Panc1 (cell line): ENCODE measurements around the gene RPN1. TPM values are rescaled to one million over a fixed set of nuclear protein-coding genes. Genes with fewer than 3 reads are reported as not detected.

Source experiments
- ATAC-seq: fragments of 200-7000 bp; cut with Tn5 transposase; 2 replicates; pipeline ENCODE4 v1.9.1; 2020; ENCODE audit warnings: mild to moderate bottlenecking, moderate library complexity
- BruUV-seq: library from RNA; stranded (reverse); fragments of 400-500 nt; replicated peaks from 2 replicates; lab custom pipeline; 2021; lab: Mats Ljungman, UMichigan
- CTCF ChIA-PET: fragments of 300-600 bp; sonication (Branson Sonifier 250); formaldehyde crosslinking; loops from one replicate; lab custom pipeline; 2022; ENCODE audit warnings: antibody characterized with exemption; lab: Charles Lee
- POLR2A ChIA-PET: fragments of 300-600 bp; sonication (Branson Sonifier 250); formaldehyde crosslinking; loops from one replicate; lab custom pipeline; 2022; ENCODE audit warnings: antibody characterized with exemption; lab: Charles Lee
- DNase-seq: peaks from one replicate; pipeline ENCODE4 v3.0.0-alpha.2; 2010; ENCODE audit warnings: low read depth, low spot score
- H3K27ac ChIP-seq: 2 replicates; pipeline ENCODE4 v1.5.1; 2011; ENCODE audit warnings: mild to moderate bottlenecking, low read length, inconsistent platforms
- H3K27me3 ChIP-seq: fragments of 200-500 bp; sonication (Bioruptor generic); 2 replicates; pipeline ENCODE4 v1.6.0; 2014; ENCODE audit warnings: low read length, inconsistent platforms; ENCODE audit not compliant: control insufficient read depth, insufficient read depth
- H3K36me3 ChIP-seq: fragments of 200-500 bp; sonication (Bioruptor generic); 2 replicates; pipeline ENCODE4 v1.5.1; 2014; ENCODE audit warnings: inconsistent platforms, mild to moderate bottlenecking, low read length, moderate library complexity; ENCODE audit not compliant: control insufficient read depth, insufficient read depth
- H3K4me1 ChIP-seq: 2 replicates; pipeline ENCODE4 v1.5.1; 2011; ENCODE audit warnings: inconsistent platforms, mild to moderate bottlenecking, low read length, moderate library complexity; ENCODE audit not compliant: control insufficient read depth, insufficient read depth
- H3K4me3 ChIP-seq, 2 experiments: 2 replicates each; pipeline ENCODE4 v1.5.1; 2011 to 2012; ENCODE audit warnings: low read depth in 2 of 2, low read length in 2 of 2, mild to moderate bottlenecking in 2 of 2, inconsistent platforms in 1 of 2, moderate library complexity in 1 of 2
- H3K9me3 ChIP-seq: fragments of 200-500 bp; sonication (Bioruptor generic); 2 replicates; pipeline ENCODE4 v1.5.1; 2014; ENCODE audit warnings: low read depth, mild to moderate bottlenecking, inconsistent platforms, low read length, moderate library complexity; ENCODE audit not compliant: control insufficient read depth, insufficient read depth
- POLR2AphosphoS5 ChIP-seq: IDR thresholded peaks from 2 replicates; pipeline ENCODE4 v1.6.1; 2012; ENCODE audit warnings: mild to moderate bottlenecking, low read depth, low read length, moderate library complexity
- REST ChIP-seq, 2 experiments: IDR thresholded peaks; 2 replicates each; pipeline ENCODE4 v1.6.1; 2011 to 2012; ENCODE audit warnings: low read depth in 2 of 2, control low read depth in 1 of 2, low read length in 1 of 2, mild to moderate bottlenecking in 1 of 2, moderate library complexity in 1 of 2; ENCODE audit not compliant: insufficient read depth in 1 of 2
- SIN3A ChIP-seq: IDR thresholded peaks from 2 replicates; pipeline ENCODE4 v1.6.1; 2012; ENCODE audit warnings: low read depth, mild to moderate bottlenecking, low read length, moderate library complexity, borderline replicate concordance; ENCODE audit not compliant: insufficient read depth
- TCF7L2 ChIP-seq: IDR thresholded peaks from 2 replicates; pipeline ENCODE4 v1.6.1; 2011; ENCODE audit warnings: mild to moderate bottlenecking, low read depth, low read length, inconsistent platforms
- in situ Hi-C: cut with HindIII; loops from 2 replicates; pipeline ENCODE4 v1.10.0; 2016; ENCODE audit warnings: low sequenced_read_pairs, low pct_unique_long_range_greater_than_20kb
- intact Hi-C: fragments of 100-400 bp; cut with micrococcal nuclease; formaldehyde crosslinking; loops from one replicate; pipeline ENCODE4 v1.10.0; 2022; ENCODE audit not compliant: unreplicated experiment
- total RNA-seq: library from RNA; stranded (reverse); gene quantifications from one replicate; pipeline ENCODE4 v1.2.1, GENCODE V29; 2021; ENCODE audit not compliant: unreplicated experiment
- TF ChIP-seq, protein P1 (sequence below): fragments of 450-650 bp; IDR thresholded peaks from 2 replicates; pipeline ENCODE4 v1.5.1; 2017; ENCODE audit warnings: mild to moderate bottlenecking

Gene RPN1
- total RNA-seq, 1 experiment from 2014 or later: 320 TPM

GRCh38 chr3:128606094-128606493 lies 44.5 kb downstream of the RPN1 start:
- Histone ChIP-seq H3K9me3 (no peaks in the 10 kb centered on the region), H3K27ac (no peak overlapping the region), H3K36me3 (no peaks in the 10 kb centered on the region), H3K4me1 (0 out of 2 replicates have a peak, but pooled peaks cover 3% of the 10 kb centered on the region), H3K27me3 (no peaks in the 10 kb centered on the region), H3K4me3 (no peak overlapping the region)
- ATAC-seq (no peak), DNase-seq (no peak)
- in situ Hi-C loops: no loop called here
- CTCF ChIA-PET: interaction anchor here (0.7 kb wide), 1 partner anchor 189 kb away, joined by 4 read pairs; no protein-coding TSS in a partner anchor
- POLR2A ChIA-PET: no interaction called here
- BruUV-seq: no TSS peak
- TF ChIP-seq POLR2AphosphoS5 (no peak), TCF7L2 (no peak), SIN3A (no peak), REST (IDR thresholded peaks at IDR 0.05; ENCODE audit: insufficient read depth in 1 of 2, low read depth in 2 of 2, low read length in 1 of 2) (no peak)
- TF ChIP-seq, protein P1, sequence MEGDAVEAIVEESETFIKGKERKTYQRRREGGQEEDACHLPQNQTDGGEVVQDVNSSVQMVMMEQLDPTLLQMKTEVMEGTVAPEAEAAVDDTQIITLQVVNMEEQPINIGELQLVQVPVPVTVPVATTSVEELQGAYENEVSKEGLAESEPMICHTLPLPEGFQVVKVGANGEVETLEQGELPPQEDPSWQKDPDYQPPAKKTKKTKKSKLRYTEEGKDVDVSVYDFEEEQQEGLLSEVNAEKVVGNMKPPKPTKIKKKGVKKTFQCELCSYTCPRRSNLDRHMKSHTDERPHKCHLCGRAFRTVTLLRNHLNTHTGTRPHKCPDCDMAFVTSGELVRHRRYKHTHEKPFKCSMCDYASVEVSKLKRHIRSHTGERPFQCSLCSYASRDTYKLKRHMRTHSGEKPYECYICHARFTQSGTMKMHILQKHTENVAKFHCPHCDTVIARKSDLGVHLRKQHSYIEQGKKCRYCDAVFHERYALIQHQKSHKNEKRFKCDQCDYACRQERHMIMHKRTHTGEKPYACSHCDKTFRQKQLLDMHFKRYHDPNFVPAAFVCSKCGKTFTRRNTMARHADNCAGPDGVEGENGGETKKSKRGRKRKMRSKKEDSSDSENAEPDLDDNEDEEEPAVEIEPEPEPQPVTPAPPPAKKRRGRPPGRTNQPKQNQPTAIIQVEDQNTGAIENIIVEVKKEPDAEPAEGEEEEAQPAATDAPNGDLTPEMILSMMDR: no peak
- intact Hi-C loops: no loop called here

DNA sequence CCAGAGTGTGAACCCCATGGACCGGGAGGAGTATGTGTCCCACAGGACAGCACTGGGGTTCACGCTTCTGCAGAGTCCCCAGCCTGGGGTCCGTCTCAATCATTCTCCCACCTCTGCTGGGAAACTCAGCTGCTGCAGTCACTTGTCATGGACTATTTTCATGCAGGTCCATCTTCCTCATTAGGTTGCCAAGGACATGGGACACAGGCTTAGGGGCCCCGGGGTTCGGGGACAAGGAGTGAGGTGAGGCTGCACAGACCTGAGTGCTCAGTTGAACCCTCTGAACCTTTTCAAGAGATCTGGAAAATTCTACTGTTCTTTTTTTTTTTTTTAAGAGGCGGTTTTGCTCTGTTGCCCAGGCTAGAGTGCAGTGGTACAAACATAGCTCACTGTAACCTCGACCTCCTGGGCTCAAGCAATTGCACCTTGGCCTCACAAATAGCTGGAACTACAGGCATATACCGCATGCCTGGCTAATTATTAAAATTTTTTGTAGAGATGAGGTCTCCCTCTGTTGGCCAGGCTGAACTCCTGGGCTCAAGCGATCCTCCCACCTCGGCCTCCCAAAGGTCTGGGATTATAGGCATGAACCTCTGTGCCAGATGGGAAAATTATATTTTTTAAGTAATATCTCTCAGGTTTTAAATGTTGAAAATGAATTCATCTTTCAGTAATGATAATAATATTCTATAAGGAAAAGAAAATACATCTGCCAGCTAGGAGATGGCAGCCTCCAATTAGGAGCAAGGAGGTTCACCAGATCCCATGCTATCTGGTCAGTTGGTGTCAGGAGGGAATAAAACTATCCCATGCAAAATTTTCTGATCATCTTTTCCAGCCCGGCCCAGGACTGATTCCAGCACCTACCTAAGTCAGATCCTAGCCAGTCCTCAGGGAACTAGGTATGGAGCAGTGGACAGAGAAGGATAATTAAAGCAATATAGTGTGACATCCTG lies 45.2 kb downstream of the RPN1 start:
- ATAC-seq (no peak), DNase-seq (no peak)
- H3K4me3 ChIP-seq: no peak overlapping the region
- H3K27me3 ChIP-seq: no peaks in the 10 kb centered on the region
- in situ Hi-C loops: no loop called here
- H3K36me3 ChIP-seq: no peaks in the 10 kb centered on the region
- BruUV-seq: no TSS peak
- no peaks in the 10 kb centered on the region for H3K9me3 ChIP-seq
- H3K27ac ChIP-seq: no peak overlapping the region
- ChIA-PET CTCF (interaction anchor here (0.5 kb wide), 1 partner anchor 174 kb away, joined by 16 read pairs; no protein-coding TSS in a partner anchor), POLR2A (interaction anchor here (0.6 kb wide), 2 partner anchors 633 to 1340 kb away, joined by 3 to 4 read pairs; no protein-coding TSS in a partner anchor)
- 0 out of 2 replicates have a peak, but pooled peaks cover 3% of the 10 kb centered on the region for H3K4me1 ChIP-seq
- TF ChIP-seq, protein P1: no peak
- no peak for TF ChIP-seq TCF7L2
- TF ChIP-seq REST (IDR thresholded peaks at IDR 0.05; ENCODE audit: insufficient read depth in 1 of 2, low read depth in 2 of 2, low read length in 1 of 2): no peak
- TF ChIP-seq POLR2AphosphoS5: no peak
- no peak for TF ChIP-seq SIN3A
- intact Hi-C loops: no loop called here
